AG04450 (cell line): ENCODE measurements around the gene PTPRD. TPM values are rescaled to one million over a fixed set of nuclear protein-coding genes. Genes with fewer than 3 reads are reported as not detected.
"Not testable (repeated sequence)": the region's sequence is repeated elsewhere in the genome, so short reads cannot be mapped to it uniquely, and the experiment has no call there.

ENCODE experiments used
- CTCF ChIA-PET: fragments of 300-600, 350-600 bp; formaldehyde crosslinking; extraction: SDS; loops from one replicate; lab custom pipeline; 2022; ENCODE audit warnings: antibody characterized with exemption, inconsistent platforms; lab: Charles Lee
- POLR2A ChIA-PET: fragments of 350-600 bp; formaldehyde crosslinking; extraction: SDS; loops from one replicate; lab custom pipeline; 2021; ENCODE audit warnings: antibody characterized with exemption, inconsistent platforms; lab: Yijun Ruan, JAX
- DNase-seq: peaks from one replicate; pipeline ENCODE4 v3.0.0-alpha.2; 2011; ENCODE audit warnings: low read depth, low spot score
- H3K27ac ChIP-seq: one replicate; pipeline ENCODE4 v1.5.1; 2012; ENCODE audit warnings: low read depth, low read length, control low read depth
- H3K27me3 ChIP-seq: one replicate; pipeline ENCODE4 v1.6.0; 2012; ENCODE audit warnings: low read length; ENCODE audit not compliant: control insufficient read depth, insufficient read depth
- H3K4me3 ChIP-seq: 2 replicates; pipeline ENCODE4 v1.5.1; 2011; ENCODE audit warnings: mild to moderate bottlenecking, low read depth, low read length, control low read depth
- H3K9me3 ChIP-seq: 2 replicates; pipeline ENCODE4 v1.5.1; 2012; ENCODE audit warnings: low read length; ENCODE audit not compliant: control insufficient read depth, insufficient read depth
- CTCF ChIP-seq: IDR thresholded peaks from 2 replicates; pipeline ENCODE4 v1.5.1; 2011; ENCODE audit warnings: low read depth, low read length, control low read depth, inconsistent platforms
- polyA plus RNA-seq: library from polyadenylated mRNA; depleted of rRNA; stranded (reverse); fragments of >200 nt; gene quantifications from 2 replicates; pipeline ENCODE4 v1.2.3, GENCODE V29; 2011

Gene PTPRD
- polyA plus RNA-seq, 1 experiment, result 0.19 TPM

GRCh38 chr9:10366171-10366779 is 246.5 kb downstream of the PTPRD start:
- no peak overlapping the region for H3K27ac ChIP-seq
- H3K4me3 ChIP-seq, result no peak overlapping the region
- H3K27me3 ChIP-seq, result no peaks in the 10 kb centered on the region
- TF ChIP-seq CTCF, result peak; percentile 56
- no peak for DNase-seq
- ChIA-PET POLR2A (no interaction called here), CTCF (no interaction called here)
- H3K9me3 ChIP-seq, result no peaks in the 10 kb centered on the region; the same call in 1 of the 2 replicates

- no peak overlapping the region for H3K4me3 ChIP-seq
- peaks cover 2% of the 10 kb centered on the region; the same call in 1 of the 2 replicates for H3K9me3 ChIP-seq
- no peak overlapping the region for H3K27ac ChIP-seq
- DNase-seq, result no peak
- H3K27me3 ChIP-seq, result no peaks in the 10 kb centered on the region
- TF ChIP-seq CTCF, result no peak
- POLR2A ChIA-PET, result no interaction called here
- CTCF ChIA-PET, result no interaction called here
These were observed 258.2 kb downstream of the PTPRD start for GRCh38 chr9:10354591-10354990.

- H3K9me3 ChIP-seq, CTCF ChIA-PET, H3K27ac ChIP-seq, H3K27me3 ChIP-seq, H3K4me3 ChIP-seq, DNase-seq, POLR2A ChIA-PET: not testable (repeated sequence)
These were observed 267.2 kb downstream of the PTPRD start for GRCh38 chr9:10345621-10346020.

- no peak for DNase-seq
- CTCF ChIA-PET, result no interaction called here
These were observed 271.7 kb downstream of the PTPRD start for GRCh38 chr9:10341057-10341456.

GRCh38 chr9:10339152-10339551 is 273.6 kb downstream of the PTPRD start:
- no peak for TF ChIP-seq CTCF
- no peaks in the 10 kb centered on the region for H3K9me3 ChIP-seq
- DNase-seq, result no peak

More at GRCh38 chr9:10341057-10341456, 271.7 kb downstream of the PTPRD start:
- Histone ChIP-seq H3K4me3 (no peak overlapping the region), H3K27ac (no peak overlapping the region), H3K9me3 (no peaks in the 10 kb centered on the region), H3K27me3 (no peaks in the 10 kb centered on the region)
- POLR2A ChIA-PET, result no interaction called here
- TF ChIP-seq CTCF, result no peak

More at GRCh38 chr9:10339152-10339551, 273.6 kb downstream of the PTPRD start:
- Histone ChIP-seq H3K27ac (no peak overlapping the region), H3K27me3 (no peaks in the 10 kb centered on the region), H3K4me3 (no peak overlapping the region)
- POLR2A ChIA-PET, result no interaction called here
- CTCF ChIA-PET, result no interaction called here
